ENCODE measurements around the gene PCNT.

Gene PCNT

GRCh38 chr21:46334351-46335140, 10.6 kb downstream of the PCNT start:
- DNase-seq (ENCODE audit: low spot score) = no peak

GRCh38 chr21:46336603-46337002, 12.6 kb downstream of the PCNT start:
- no peak for DNase-seq (ENCODE audit: low spot score)

- no peak for DNase-seq (ENCODE audit: low spot score)
Measured at GRCh38 chr21:46340998-46341397, 17.0 kb downstream of the PCNT start.

- no peak for DNase-seq (ENCODE audit: low spot score)
Measured at GRCh38 chr21:46344219-46344915, 20.4 kb downstream of the PCNT start.

- DNase-seq (ENCODE audit: low spot score) = no peak
Measured at GRCh38 chr21:46345861-46346260, 21.9 kb downstream of the PCNT start.

- no peak for DNase-seq (ENCODE audit: low spot score)
Measured at GRCh38 chr21:46346296-46347202, 22.6 kb downstream of the PCNT start.

GRCh38 chr21:46347203-46347550, 23.2 kb downstream of the PCNT start:
- no peak for DNase-seq (ENCODE audit: low spot score)

- no peak for DNase-seq (ENCODE audit: low spot score)
Measured at GRCh38 chr21:46347791-46348381, 23.9 kb downstream of the PCNT start.

GRCh38 chr21:46349134-46349760, 25.3 kb downstream of the PCNT start:
- no peak for DNase-seq (ENCODE audit: low spot score)

- no peak for DNase-seq (ENCODE audit: low spot score)
Measured at GRCh38 chr21:46350571-46350970, 26.6 kb downstream of the PCNT start.

- DNase-seq (ENCODE audit: low spot score) = no peak
Measured at GRCh38 chr21:46350981-46351380, 27.0 kb downstream of the PCNT start.

- no peak for DNase-seq (ENCODE audit: low spot score)
Measured at GRCh38 chr21:46351476-46352163, 27.7 kb downstream of the PCNT start.

GRCh38 chr21:46352164-46352515, 28.2 kb downstream of the PCNT start:
- DNase-seq (ENCODE audit: low spot score) = no peak

GRCh38 chr21:46352913-46353312, 29.0 kb downstream of the PCNT start:
- no peak for DNase-seq (ENCODE audit: low spot score)

- DNase-seq (ENCODE audit: low spot score) = no peak
Measured at GRCh38 chr21:46354046-46354445, 30.1 kb downstream of the PCNT start.

- DNase-seq (ENCODE audit: low spot score) = no peak
Measured at GRCh38 chr21:46354518-46354917, 30.6 kb downstream of the PCNT start.

GRCh38 chr21:46355161-46356004, 31.4 kb downstream of the PCNT start:
- DNase-seq (ENCODE audit: low spot score) = no peak

GRCh38 chr21:46356005-46356338, 32.0 kb downstream of the PCNT start:
- DNase-seq (ENCODE audit: low spot score) = no peak

- no peak for DNase-seq (ENCODE audit: low spot score)
Measured at GRCh38 chr21:46356494-46357334, 32.8 kb downstream of the PCNT start.

GRCh38 chr21:46357335-46357604, 33.3 kb downstream of the PCNT start:
- no peak for DNase-seq (ENCODE audit: low spot score)

All from HuH-7 (cell line).